22Rv1 (cell line): ENCODE measurements around the gene RCSD1.

Source experiments
- H3K27ac ChIP-seq: fragments of 450-650 bp; 2 replicates; pipeline ENCODE4 v1.5.1; 2017
- ZFX ChIP-seq: fragments of 450-650 bp; IDR thresholded peaks from 2 replicates; pipeline ENCODE4 v1.6.1; 2017; ENCODE audit warnings: antibody characterized with exemption, borderline replicate concordance
- TF ChIP-seq, protein P1 (sequence below): fragments of 450-650 bp; IDR thresholded peaks from 2 replicates; pipeline ENCODE4 v1.5.1; 2017; ENCODE audit warnings: mild to moderate bottlenecking

Gene RCSD1

DNA sequence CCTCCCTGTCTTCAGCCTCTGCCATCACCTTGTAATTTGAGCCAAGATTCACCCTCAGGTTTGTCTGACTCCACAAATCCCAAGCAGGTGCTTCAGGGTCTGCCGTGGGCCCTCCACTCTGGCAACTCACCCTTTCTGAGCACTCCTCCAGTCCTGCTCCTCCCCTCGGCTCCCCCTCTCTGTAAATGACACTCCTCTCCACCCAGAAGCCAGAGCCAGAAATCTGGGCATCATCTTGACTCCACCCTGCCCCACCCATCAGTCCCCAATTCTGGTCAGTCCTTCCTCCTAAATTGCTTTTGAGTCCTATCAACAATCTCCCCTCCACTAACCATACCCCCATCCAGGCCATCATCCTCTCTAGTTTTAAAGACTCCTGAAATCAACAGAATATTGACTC, 40.5 kb downstream of the RCSD1 start:
- TF ChIP-seq, protein P1, sequence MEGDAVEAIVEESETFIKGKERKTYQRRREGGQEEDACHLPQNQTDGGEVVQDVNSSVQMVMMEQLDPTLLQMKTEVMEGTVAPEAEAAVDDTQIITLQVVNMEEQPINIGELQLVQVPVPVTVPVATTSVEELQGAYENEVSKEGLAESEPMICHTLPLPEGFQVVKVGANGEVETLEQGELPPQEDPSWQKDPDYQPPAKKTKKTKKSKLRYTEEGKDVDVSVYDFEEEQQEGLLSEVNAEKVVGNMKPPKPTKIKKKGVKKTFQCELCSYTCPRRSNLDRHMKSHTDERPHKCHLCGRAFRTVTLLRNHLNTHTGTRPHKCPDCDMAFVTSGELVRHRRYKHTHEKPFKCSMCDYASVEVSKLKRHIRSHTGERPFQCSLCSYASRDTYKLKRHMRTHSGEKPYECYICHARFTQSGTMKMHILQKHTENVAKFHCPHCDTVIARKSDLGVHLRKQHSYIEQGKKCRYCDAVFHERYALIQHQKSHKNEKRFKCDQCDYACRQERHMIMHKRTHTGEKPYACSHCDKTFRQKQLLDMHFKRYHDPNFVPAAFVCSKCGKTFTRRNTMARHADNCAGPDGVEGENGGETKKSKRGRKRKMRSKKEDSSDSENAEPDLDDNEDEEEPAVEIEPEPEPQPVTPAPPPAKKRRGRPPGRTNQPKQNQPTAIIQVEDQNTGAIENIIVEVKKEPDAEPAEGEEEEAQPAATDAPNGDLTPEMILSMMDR, result no peak
- TF ChIP-seq ZFX, result no peak

DNA sequence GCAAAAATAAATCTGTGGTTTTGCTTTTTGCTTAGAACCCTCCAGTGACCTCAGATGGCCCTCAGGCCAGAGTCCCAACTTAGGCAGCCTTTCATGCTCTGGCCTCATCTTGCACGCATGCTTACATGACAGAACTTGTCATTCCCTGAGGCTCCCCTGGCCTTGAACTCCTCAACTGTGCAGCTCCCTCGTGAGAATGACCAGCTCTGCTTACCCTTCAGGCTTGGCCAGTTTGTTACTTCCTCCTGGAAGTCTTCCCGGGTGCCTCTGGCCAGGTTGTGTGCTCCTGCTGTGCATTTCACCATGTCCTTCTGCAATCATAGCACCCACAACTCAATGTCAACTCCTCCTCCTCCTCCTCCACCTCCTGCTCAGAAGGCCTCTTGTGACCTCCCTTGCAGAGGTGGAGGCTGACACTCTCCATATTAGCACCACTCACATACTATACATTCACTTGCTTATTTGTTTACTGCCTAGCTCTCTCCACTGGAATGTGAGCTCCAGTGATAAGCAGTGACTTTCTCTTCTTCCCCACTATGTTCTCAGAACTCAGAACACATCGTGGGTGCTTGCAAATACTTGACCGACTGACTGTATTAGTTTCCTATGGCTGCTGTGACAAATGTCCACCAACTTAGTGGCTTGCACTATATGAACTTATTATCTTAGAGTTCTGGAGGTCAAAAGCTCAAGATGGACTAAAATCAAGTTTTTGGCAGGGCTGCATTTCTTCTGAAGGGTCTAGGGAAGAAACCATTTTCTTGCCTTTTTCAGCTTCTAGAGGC, 41.9 kb downstream of the RCSD1 start:
- TF ChIP-seq, protein P1, result no peak
- TF ChIP-seq ZFX, result no peak
- H3K27ac ChIP-seq, result no peak overlapping the region

More for the DNA sequence above, 40.5 kb downstream of the RCSD1 start:
- no peak overlapping the region for H3K27ac ChIP-seq

DNA sequence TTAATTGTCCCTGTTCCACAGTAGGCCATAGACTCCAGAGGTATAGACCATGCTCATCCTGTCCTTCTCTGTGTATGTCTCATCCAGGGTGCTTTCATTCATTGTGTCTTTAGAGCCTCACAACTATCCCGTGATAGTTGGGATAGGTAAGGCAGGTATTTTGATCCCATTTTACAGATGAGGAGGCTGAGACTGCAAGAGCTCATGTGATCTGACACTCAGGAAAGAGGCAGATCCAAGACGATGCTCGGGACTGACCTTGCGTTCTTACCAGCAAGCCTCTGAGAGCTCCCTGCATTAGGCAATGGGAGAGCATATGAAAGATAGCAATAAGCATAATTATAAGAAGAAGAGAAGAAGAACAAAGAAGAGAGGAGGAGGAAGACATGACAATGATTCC, 42.8 kb downstream of the RCSD1 start:
- no peak overlapping the region for H3K27ac ChIP-seq
- TF ChIP-seq, protein P1, result no peak
- no peak for TF ChIP-seq ZFX

DNA sequence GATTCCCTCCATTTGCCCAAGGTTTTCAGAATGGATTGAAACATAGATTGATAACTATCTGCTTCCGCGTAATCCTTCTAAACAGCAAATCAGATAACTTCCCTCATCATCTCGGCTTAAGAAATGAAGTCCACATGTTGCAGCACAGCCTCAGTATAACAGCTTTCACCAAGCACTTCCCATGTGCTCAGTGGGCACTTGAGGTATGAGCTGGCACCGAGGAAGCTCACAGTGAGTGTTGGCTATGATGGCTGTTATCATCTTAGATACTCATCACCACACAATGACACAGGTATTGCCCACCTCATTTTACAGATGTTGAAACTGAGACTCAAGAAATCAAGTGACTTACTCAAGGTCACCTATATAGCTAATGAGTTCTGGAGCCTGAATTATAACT, 43.2 kb downstream of the RCSD1 start:
- H3K27ac ChIP-seq, result no peak overlapping the region
- TF ChIP-seq ZFX, result no peak
- TF ChIP-seq, protein P1, result no peak

DNA sequence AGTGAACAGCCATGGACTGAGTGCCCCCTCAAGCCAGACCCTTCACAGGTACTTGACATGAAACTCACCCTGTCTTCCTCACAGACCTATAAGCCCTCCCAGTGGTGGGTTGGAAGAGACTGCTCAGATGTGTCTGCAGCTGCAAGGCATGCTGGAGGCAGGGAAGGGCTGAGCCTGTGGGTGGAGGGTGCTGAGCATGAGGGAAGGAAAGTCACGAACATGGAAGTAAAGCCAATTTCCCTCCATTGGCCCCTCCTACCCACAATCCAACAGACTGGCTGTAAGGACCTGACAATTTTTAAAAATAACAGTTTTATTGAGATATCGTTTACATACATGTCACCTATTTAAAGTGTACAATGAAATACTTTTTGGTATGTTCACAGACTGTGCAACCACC, 44.1 kb downstream of the RCSD1 start:
- TF ChIP-seq, protein P1, result no peak
- TF ChIP-seq ZFX, result no peak

DNA sequence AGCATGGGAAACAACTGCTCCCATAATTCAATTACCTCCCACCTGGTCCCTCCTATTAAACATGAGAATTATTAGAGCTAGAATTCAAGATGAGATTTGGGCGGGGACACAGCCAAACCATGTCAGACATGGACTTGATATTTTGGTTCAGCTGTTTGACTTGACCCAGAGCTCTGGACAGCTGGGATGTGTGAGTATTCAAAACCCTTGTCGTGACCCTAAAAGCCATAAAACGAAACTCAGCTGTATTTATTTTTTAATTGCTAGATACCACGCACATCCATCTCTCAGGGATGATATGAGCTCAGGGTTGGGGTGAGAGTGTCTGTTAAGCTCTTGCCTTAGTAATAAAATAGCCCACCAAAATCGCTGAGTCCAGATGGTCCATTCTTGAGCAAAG, 45.4 kb downstream of the RCSD1 start:
- H3K27ac ChIP-seq, result no peak overlapping the region
- TF ChIP-seq, protein P1, result no peak
- TF ChIP-seq ZFX, result no peak

More for the DNA sequence above, 44.1 kb downstream of the RCSD1 start:
- no peak overlapping the region for H3K27ac ChIP-seq

DNA sequence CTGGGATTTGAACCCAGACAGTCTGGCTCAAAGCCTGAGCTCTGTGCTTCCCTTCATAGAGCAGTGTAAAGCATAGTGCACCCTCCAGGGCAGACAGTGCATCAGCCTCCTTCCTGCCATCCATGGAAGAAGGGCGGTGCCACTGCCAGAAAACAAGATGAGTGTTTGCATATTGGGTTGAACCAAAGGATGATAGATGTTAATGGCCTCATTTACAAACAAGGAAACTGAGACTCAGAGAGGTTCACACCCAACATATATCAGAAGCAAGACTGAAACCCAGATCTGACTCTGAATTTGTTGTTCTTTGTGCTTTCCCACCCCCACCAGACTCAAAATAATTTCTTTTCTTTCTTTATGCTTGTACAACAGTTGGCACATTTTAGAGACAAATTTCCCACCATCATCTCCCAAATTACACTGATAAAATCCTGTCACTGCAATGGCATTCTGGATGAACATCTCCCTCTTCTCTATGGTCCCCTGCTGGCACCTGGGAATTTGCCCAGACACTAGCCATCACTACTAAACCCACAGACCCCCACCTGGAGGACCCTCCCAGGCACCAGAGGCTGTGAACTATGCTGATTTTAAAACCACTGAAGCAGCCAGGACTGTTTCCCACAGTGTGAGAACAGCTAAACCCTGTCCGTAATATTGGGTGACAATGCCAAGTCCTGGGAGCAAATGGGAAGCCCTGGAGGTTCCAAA, 46.3 kb downstream of the RCSD1 start:
- TF ChIP-seq, protein P1, result no peak
- no peak for TF ChIP-seq ZFX
- H3K27ac ChIP-seq, result no peak overlapping the region
